Vagina (tissue), 2 donors: ENCODE data around the gene OR5K2. TPM values are rescaled to one million over a fixed set of nuclear protein-coding genes. Genes with fewer than 3 reads are reported as not detected.

ENCODE experiments used
- DNase-seq, 2 donors: peaks; one replicate each; pipeline ENCODE4 v3.0.0-alpha.2; 2017; ENCODE audit errors: extremely low spot score in 2 of 2
- H3K27ac ChIP-seq: fragments of 200-600 bp; sonication (generic); one replicate; pipeline ENCODE4 v1.5.1; 2019
- H3K27me3 ChIP-seq: fragments of 200-600 bp; sonication (generic); one replicate; pipeline ENCODE4 v1.5.1; 2019
- H3K36me3 ChIP-seq, 2 donors: fragments of 200-600 bp; sonication (generic); one replicate each; pipeline ENCODE4 v1.5.1; 2017 to 2019
- H3K4me1 ChIP-seq: fragments of 200-600 bp; sonication (generic); one replicate; pipeline ENCODE4 v1.5.1; 2019
- H3K4me3 ChIP-seq, 2 donors: fragments of 200-600 bp; sonication (generic); 1 replicate in 1 of 2; 2 replicates in 1 of 2; pipeline ENCODE4 v1.5.1; 2016 to 2019
- H3K9me3 ChIP-seq: fragments of 200-600 bp; sonication (generic); one replicate; pipeline ENCODE4 v1.5.1; 2019
- CTCF ChIP-seq, 3 experiments: fragments of 450-650 bp in 2 of 3; fragments of 200-600 bp in 1 of 3; sonication (generic) in 1 of 3; IDR thresholded peaks; one replicate each; pipeline ENCODE4 v1.5.1; 2017 to 2019; ENCODE audit warnings: antibody characterized with exemption in 3 of 3, mild to moderate bottlenecking in 2 of 3, moderate library complexity in 2 of 3
- POLR2A ChIP-seq, 2 donors: fragments of 450-650 bp; IDR thresholded peaks; one replicate each; pipeline ENCODE4 v1.6.1; 2017; ENCODE audit warnings: antibody characterized with exemption in 2 of 2, mild to moderate bottlenecking in 2 of 2, moderate library complexity in 2 of 2
- POLR2AphosphoS5 ChIP-seq, 2 donors: sonication (generic); formaldehyde crosslinking; IDR thresholded peaks; one replicate each; pipeline ENCODE4 v1.9.0; 2017; ENCODE audit warnings: antibody characterized with exemption in 2 of 2, mild to moderate bottlenecking in 2 of 2, low read depth in 1 of 2; ENCODE audit not compliant: insufficient read depth in 1 of 2
- intact Hi-C: fragments of 100-400 bp; cut with DNase I; formaldehyde crosslinking; loops from one replicate; pipeline ENCODE4 v1.15.1; 2023
- total RNA-seq: library from RNA; depleted of rRNA; stranded (reverse); fragments of >200 nt; gene quantifications from one replicate; pipeline ENCODE4 v1.2.3, GENCODE V29; 2016

Gene OR5K2
- total RNA-seq, 1 donor from 2014 or later: not detected

DNA sequence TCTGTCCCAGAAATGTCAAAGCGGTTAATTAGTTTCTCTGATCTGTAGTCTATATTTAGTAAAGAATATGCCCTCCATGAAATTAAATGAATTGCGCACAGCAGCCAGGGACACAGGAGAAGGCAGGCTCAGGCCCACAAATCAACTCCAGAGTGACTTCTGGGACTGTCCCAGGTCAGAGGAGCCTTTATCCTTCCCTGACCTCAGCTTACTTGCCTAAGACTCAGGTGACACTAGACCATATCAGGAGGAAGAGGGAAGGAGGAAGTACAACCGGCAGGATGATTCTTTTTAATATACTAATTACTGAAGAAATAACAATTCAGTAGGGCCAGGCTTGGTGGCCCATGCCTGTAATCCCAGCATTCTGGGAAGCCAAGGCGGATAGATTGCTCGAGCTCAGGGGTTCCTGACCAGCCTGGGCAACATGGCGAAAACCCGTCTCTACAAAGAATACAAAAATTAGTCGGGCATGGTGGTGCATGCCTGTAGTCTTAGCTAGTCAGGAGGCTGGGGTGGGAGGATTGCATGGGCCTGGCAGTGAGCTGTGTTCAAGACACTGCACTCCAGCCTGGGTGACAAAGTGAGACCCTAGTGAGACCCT lies 32.5 kb downstream of the OR5K2 start:
- Histone ChIP-seq H3K36me3 (no peaks in the 10 kb centered on the region), H3K27me3 (no peaks in the 10 kb centered on the region), H3K4me1 (no peaks in the 10 kb centered on the region), H3K27ac (no peak overlapping the region), H3K9me3 (no peaks in the 10 kb centered on the region), H3K4me3 (no peak overlapping the region)
- intact Hi-C loops: loop anchor here (5.0 kb wide), 1 partner anchor 62 kb away; the partner anchor contains the start of gene CPOX
- TF ChIP-seq POLR2A (IDR thresholded peaks at IDR 0.05) (no peak), CTCF (IDR thresholded peaks at IDR 0.05) (no peak), POLR2AphosphoS5 (IDR thresholded peaks at IDR 0.05; ENCODE audit: insufficient read depth in 1 of 2, low read depth in 1 of 2) (no peak)
- no peak for DNase-seq

- intact Hi-C loops: no loop called here
- Histone ChIP-seq H3K9me3 (no peaks in the 10 kb centered on the region), H3K4me1 (no peaks in the 10 kb centered on the region), H3K36me3 (no peaks in the 10 kb centered on the region), H3K4me3 (no peak overlapping the region), H3K27me3 (no peaks in the 10 kb centered on the region), H3K27ac (no peak overlapping the region)
- no peak for DNase-seq
- TF ChIP-seq CTCF (IDR thresholded peaks at IDR 0.05) (no peak), POLR2A (IDR thresholded peaks at IDR 0.05) (no peak), POLR2AphosphoS5 (IDR thresholded peaks at IDR 0.05; ENCODE audit: insufficient read depth in 1 of 2, low read depth in 1 of 2) (no peak)
Measured at GRCh38 chr3:98530676-98531075, 33.2 kb downstream of the OR5K2 start.

GRCh38 chr3:98531622-98532274 lies 34.3 kb downstream of the OR5K2 start, which contains the start of gene GPR15:
Gene GPR15 (plus strand): TSS chr3:98531978. CDS start chr3:98532034, 56 bp downstream.
- H3K27me3 ChIP-seq: no peaks in the 10 kb centered on the region
- H3K4me3 ChIP-seq: peak within 1 kb of the TSS in 1 of 2 donors; percentile 19
- no peak within 1 kb of the TSS for H3K27ac ChIP-seq
- no peaks in the 10 kb centered on the region for H3K36me3 ChIP-seq
- intact Hi-C loops: no loop called here
- DNase-seq: no peak
- no peaks in the 10 kb centered on the region for H3K4me1 ChIP-seq
- no peaks in the 10 kb centered on the region for H3K9me3 ChIP-seq
- no peak for TF ChIP-seq POLR2A (IDR thresholded peaks at IDR 0.05)
- TF ChIP-seq POLR2AphosphoS5 (IDR thresholded peaks at IDR 0.05; ENCODE audit: insufficient read depth in 1 of 2, low read depth in 1 of 2): no peak
- TF ChIP-seq CTCF (IDR thresholded peaks at IDR 0.05): no peak

GRCh38 chr3:98532275-98532637 lies 34.8 kb downstream of the OR5K2 start:
- Histone ChIP-seq H3K4me1 (no peaks in the 10 kb centered on the region), H3K27me3 (no peaks in the 10 kb centered on the region), H3K4me3 (peak overlapping the region in 1 of 2 donors; percentile 19), H3K36me3 (no peaks in the 10 kb centered on the region), H3K27ac (no peak overlapping the region), H3K9me3 (no peaks in the 10 kb centered on the region)
- no peak for DNase-seq
- intact Hi-C loops: no loop called here
- TF ChIP-seq POLR2A (IDR thresholded peaks at IDR 0.05) (no peak), CTCF (IDR thresholded peaks at IDR 0.05) (no peak), POLR2AphosphoS5 (IDR thresholded peaks at IDR 0.05; ENCODE audit: insufficient read depth in 1 of 2, low read depth in 1 of 2) (no peak)
